Effector CD8-positive, alpha-beta T cell (primary cell): ENCODE data around the gene KCND1.

Experiments
- DNase-seq: peaks from one replicate; lab custom pipeline; 2025; lab: John Stamatoyannopoulos, UW

The KCND1 gene

GRCh38 chrX:48974574-48974973, 2.9 kb upstream of the KCND1 start:
- no peak for DNase-seq

GRCh38 chrX:48974033-48974432, 2.4 kb upstream of the KCND1 start:
- DNase-seq = no peak

GRCh38 chrX:48972220-48973164, 848 bp upstream of the KCND1 start:
- DNase-seq = peak; percentile 2

GRCh38 chrX:48969471-48969870, 2.2 kb downstream of the KCND1 start:
- DNase-seq = no peak

- DNase-seq = no peak
Measured at GRCh38 chrX:48968377-48968776, 3.3 kb downstream of the KCND1 start.

GRCh38 chrX:48966796-48967579, 4.7 kb downstream of the KCND1 start:
- DNase-seq = no peak

GRCh38 chrX:48965959-48966358, 5.7 kb downstream of the KCND1 start:
- no peak for DNase-seq

GRCh38 chrX:48961585-48962091, 10.0 kb downstream of the KCND1 start:
- no peak for DNase-seq

- DNase-seq = no peak
Measured at GRCh38 chrX:48960291-48960690, 11.4 kb downstream of the KCND1 start.

- DNase-seq = peak; percentile 20
Measured at GRCh38 chrX:48958635-48959094, 13.0 kb downstream of the KCND1 start.

GRCh38 chrX:48957827-48958634, 13.6 kb downstream of the KCND1 start:
- DNase-seq = peak; percentile 87

GRCh38 chrX:48957477-48957826, 14.2 kb downstream of the KCND1 start, which contains the start of gene OTUD5:
Gene OTUD5, minus strand, starts transcription at chrX:48957607. Its CDS starts 37 bp downstream, at chrX:48957570.
- DNase-seq = peak; percentile 71

- peak; percentile 24 for DNase-seq
Measured at GRCh38 chrX:48956728-48957414, 14.8 kb downstream of the KCND1 start.

GRCh38 chrX:48948589-48948988, 23.1 kb downstream of the KCND1 start:
- DNase-seq = no peak

GRCh38 chrX:48945517-48946348, 25.9 kb downstream of the KCND1 start:
- DNase-seq = peak; percentile 15

GRCh38 chrX:48942895-48943294, 28.7 kb downstream of the KCND1 start:
- no peak for DNase-seq

- DNase-seq = no peak
Measured at GRCh38 chrX:48940404-48940955, 31.2 kb downstream of the KCND1 start.

- no peak for DNase-seq
Measured at GRCh38 chrX:48939524-48940228, 32.0 kb downstream of the KCND1 start.
